ENCODE data around the gene SYNPO2. TPM values are rescaled to one million over a fixed set of nuclear protein-coding genes. Genes with fewer than 3 reads are reported as not detected.

The SYNPO2 gene
- total RNA-seq, 1 donor from 2014 or later: 0.42 TPM

- Histone ChIP-seq H3K27me3 (ENCODE audit: control insufficient read depth, insufficient read depth, low read length) (no peaks in the 10 kb centered on the region), H3K4me3 (ENCODE audit: low read depth, low read length) (no peak overlapping the region), H3K36me3 (ENCODE audit: control insufficient read depth, insufficient read depth, low read length) (no peaks in the 10 kb centered on the region)
- DNase-seq (ENCODE audit: low read depth): no peak
- no peak for TF ChIP-seq CTCF (IDR thresholded peaks at IDR 0.05; ENCODE audit: insufficient read depth, low read length, poor library complexity, severe bottlenecking)
These were observed 61.6 kb downstream of the SYNPO2 start for GRCh38 chr4:118950224-118950623.

- no peaks in the 10 kb centered on the region for H3K27me3 ChIP-seq (ENCODE audit: control insufficient read depth, insufficient read depth, low read length)
- no peak overlapping the region for H3K4me3 ChIP-seq (ENCODE audit: low read depth, low read length)
- TF ChIP-seq CTCF (IDR thresholded peaks at IDR 0.05; ENCODE audit: insufficient read depth, low read length, poor library complexity, severe bottlenecking): no peak
- DNase-seq (ENCODE audit: low read depth): no peak
- H3K36me3 ChIP-seq (ENCODE audit: control insufficient read depth, insufficient read depth, low read length): no peaks in the 10 kb centered on the region
These were observed 62.4 kb downstream of the SYNPO2 start for GRCh38 chr4:118950929-118951570.

GRCh38 chr4:118953276-118953675 is 64.6 kb downstream of the SYNPO2 start:
- peak; percentile 31 for DNase-seq (ENCODE audit: low read depth)
- H3K27me3 ChIP-seq (ENCODE audit: control insufficient read depth, insufficient read depth, low read length): no peaks in the 10 kb centered on the region
- TF ChIP-seq CTCF (IDR thresholded peaks at IDR 0.05; ENCODE audit: insufficient read depth, low read length, poor library complexity, severe bottlenecking): no peak

GRCh38 chr4:118954246-118954645 is 65.6 kb downstream of the SYNPO2 start:
- no peak overlapping the region for H3K4me3 ChIP-seq (ENCODE audit: low read depth, low read length)

More at GRCh38 chr4:118953276-118953675, 64.6 kb downstream of the SYNPO2 start:
- Histone ChIP-seq H3K36me3 (ENCODE audit: control insufficient read depth, insufficient read depth, low read length) (no peaks in the 10 kb centered on the region), H3K4me3 (ENCODE audit: low read depth, low read length) (no peak overlapping the region)

GRCh38 chr4:118955515-118955914 is 66.9 kb downstream of the SYNPO2 start:
- Histone ChIP-seq H3K4me3 (ENCODE audit: low read depth, low read length) (no peak overlapping the region), H3K27me3 (ENCODE audit: control insufficient read depth, insufficient read depth, low read length) (no peaks in the 10 kb centered on the region), H3K36me3 (ENCODE audit: control insufficient read depth, insufficient read depth, low read length) (no peaks in the 10 kb centered on the region)
- DNase-seq (ENCODE audit: low read depth): no peak
- no peak for TF ChIP-seq CTCF (IDR thresholded peaks at IDR 0.05; ENCODE audit: insufficient read depth, low read length, poor library complexity, severe bottlenecking)

More at GRCh38 chr4:118954246-118954645, 65.6 kb downstream of the SYNPO2 start:
- TF ChIP-seq CTCF (IDR thresholded peaks at IDR 0.05; ENCODE audit: insufficient read depth, low read length, poor library complexity, severe bottlenecking): peak; percentile 21
- Histone ChIP-seq H3K36me3 (ENCODE audit: control insufficient read depth, insufficient read depth, low read length) (no peaks in the 10 kb centered on the region), H3K27me3 (ENCODE audit: control insufficient read depth, insufficient read depth, low read length) (no peaks in the 10 kb centered on the region)
- DNase-seq (ENCODE audit: low read depth): no peak
